ENCODE data around the gene FRMD4A.
"Not testable (repeated sequence)": the region's sequence is repeated elsewhere in the genome, so short reads cannot be mapped to it uniquely, and the experiment has no call there.

FRMD4A gene

DNA sequence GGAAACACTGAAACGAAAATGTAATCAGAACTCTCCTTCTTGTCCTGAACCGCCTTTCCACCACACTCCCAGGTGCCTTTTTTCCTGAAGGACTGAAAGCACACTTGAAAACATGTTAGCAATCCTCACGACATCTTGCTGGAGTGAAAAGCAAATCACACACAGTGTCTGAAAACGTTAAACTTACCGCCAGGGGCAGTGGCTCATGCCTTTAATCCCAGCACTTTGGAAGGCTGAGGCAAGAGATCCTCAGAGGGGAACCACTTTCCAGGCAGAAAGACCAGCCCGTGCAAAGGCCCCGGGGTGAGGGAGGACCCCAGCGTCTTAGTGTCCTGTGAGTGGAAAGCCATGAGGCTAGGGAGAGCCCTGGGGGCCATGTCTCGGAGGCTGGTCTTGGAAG, 533.6 kb downstream of the FRMD4A start:
- no peak for DNase-seq

DNA sequence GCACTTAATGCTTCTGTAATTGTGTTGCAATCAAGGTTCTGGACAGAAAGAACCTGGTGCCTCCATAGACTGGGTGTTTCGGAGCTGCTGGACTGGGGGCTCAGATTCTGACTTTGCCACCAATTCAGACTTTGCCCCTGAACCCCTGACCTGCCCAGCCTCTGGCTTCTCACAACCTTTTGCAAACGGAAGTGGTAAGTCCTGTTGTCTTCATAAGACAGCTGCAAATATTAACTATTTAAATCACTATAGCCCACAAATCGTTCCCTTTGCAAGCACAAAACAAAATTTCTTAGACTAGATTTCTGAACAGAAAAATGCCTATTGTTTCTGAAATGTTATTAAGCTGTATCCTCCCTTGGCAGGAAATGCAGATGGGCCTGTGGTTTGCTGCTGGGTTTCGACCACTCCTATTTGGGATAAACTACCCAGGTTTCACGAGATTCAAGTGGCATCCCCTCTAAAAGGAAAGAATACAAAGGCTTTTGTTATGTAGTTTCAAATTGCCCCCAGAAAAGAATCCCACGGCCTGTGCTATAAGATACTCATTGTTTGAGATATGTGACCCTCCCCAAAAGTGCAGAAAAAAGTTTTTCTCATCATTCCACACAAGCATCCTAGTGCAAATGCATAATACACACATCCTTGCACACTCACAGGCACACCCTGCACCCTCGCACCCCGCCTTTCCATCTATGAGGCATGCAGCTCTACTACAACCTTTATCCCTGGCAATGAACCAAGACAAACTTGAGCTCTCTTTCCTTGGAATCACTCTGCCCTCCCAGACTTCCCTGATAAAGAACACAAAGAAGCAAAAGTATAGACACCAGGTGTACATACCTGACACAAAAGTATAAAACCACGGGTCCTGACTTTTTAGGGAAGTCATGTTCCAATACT, 534.8 kb downstream of the FRMD4A start:
- no peak for DNase-seq

DNA sequence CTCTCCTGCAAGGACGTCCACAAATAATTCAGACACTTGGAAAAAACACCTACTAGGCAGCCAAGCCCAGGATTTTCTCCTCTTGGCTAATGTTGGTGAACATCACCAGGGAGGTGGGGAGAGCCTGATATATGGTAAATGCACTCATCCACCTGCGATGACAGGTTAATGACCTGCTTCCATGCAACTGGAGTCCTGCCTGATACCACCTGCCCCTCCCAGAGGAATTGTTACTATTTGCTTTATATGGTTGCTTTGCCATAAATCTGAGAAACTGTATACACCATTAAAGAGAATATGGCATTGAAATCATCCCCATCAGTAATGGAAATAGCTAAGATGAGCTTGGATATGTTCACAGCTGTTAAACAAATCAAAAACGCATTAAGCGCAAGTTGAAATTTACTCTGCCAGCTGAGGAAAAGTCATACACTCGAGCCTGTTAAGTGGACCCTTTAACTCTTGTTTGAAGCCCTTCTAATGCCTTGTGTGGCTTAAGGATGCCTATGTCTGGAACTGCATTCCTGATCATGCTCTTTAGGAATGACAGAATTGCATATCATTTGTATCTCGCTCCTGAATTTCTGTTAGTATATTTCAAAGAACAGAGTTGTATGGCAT, 535.6 kb downstream of the FRMD4A start:
- DNase-seq, result no peak

DNA sequence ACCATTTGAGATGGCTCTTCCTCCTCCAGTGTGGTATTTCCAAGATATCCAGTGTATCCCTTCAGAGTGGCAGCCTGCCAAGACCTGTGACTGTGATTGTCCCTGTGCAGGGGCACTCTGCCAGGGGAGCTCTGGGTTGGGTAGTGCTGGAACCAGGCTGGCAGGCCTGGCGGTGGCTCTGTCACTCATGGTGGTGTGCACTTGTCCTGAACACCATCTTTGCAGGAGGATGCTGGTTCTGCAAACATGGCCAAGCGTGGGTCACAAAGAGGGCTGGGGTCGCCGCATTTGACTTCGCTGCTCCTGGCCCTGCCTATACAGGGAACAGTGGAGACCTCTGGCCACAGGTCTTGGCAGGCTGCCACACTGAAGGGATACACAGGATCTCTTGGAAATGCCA, 538.7 kb downstream of the FRMD4A start:
- DNase-seq, result peak; percentile 49

DNA sequence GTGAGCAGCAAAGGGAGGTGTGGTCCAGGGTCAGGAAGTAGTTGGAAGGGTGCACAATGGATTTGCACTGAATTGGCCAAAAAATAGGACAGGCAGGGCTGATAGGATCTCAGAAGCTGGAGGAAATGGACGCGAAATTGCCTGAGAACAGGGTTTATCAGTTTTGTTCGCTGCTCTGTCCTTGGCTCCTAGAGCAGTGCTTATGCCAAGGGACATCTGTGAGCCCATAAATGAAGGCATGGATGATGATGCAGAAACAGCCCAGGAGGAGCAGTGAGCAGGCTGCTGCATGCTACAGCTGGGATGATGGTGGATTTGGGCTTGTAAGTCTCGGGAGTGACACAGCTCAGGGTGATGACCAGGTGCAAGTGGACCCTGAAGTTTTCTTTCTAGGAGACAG, 539.2 kb downstream of the FRMD4A start:
- no peak for DNase-seq

DNA sequence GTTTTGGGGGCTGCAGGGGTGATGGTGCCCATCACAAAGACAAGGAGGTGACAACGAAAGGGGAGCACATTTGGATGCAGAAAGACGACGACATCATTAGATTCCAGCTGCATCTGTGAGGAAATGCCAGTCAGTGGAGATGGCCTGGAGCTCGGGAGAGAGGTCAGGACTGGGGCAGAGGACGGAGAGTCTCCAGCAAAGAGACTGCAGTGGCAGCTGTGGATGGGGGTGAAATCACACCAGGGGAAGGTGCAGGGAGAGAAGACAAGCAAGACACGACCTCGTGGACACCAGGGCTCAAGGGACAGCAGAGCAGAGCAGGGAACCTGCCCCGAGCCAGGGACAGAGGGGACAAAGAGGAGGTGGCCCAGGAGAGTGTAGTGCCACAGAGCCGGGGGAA, 540.5 kb downstream of the FRMD4A start:
- no peak for DNase-seq

DNA sequence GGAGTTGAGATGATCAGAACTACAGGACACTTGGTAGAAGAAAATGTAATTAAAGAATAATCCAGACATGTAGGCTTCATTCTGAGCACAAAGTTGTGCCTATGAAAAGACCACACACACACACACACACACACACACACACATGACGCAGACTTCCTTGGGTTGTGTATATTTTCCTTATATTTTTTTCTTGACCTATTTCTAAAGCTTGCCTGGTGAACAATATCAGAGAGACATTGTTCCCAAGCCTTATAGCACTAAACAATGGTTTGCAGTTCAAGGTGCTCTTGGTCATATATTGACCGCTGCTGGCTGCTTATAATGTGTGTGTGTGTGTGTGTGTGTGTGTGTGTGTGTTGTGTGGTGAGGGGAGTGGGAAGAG, 541.3 kb downstream of the FRMD4A start:
- DNase-seq, result no peak

DNA sequence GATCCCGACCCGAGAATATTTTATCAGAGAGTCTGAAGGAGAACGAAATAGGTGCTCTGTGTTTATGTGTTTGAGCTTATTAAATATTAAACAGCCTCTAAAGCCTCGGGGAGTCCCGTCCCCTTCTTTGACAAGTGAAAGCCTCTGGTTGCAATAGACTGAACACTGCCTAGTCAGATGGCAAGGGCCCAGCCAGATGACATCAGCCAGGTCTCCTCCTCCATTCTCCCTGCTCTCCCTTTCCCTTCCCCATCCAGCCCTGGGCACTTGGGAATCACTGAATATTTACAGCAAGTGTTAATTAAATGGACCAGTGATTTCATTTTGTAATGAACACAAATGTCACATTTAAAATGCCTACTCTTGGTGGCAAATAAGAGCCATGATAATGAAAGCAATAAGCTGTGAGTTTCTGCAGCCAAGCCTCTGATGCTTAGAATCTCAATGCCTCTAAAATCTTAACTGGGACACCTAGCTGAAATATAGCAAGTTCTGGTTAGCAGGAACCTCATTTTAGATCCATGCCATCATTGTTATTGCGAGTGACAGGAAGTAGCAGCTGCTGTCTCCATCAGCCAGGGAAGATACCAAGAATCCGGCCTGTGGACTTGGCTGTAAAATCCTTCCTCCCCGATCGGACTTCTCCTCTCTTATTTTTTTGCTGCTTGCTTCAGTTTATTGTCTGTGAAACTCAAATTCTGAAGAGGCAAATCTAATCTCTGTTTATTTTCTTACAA, 541.8 kb downstream of the FRMD4A start:
- DNase-seq, result no peak

DNA sequence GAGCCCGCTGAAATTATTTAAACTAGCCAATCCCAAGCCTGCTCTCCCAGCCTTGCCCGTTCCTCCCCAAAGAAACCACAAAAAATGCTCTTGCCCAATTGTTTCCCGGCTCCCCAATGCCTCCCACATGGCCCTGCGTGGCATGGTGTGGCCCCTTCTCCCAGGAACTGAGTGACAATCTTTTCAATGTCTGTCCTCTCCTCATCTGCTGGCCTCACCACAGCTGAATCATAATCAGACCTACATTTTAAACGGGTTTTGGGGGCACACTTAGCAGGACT, 542.5 kb downstream of the FRMD4A start:
- DNase-seq, result no peak

DNA sequence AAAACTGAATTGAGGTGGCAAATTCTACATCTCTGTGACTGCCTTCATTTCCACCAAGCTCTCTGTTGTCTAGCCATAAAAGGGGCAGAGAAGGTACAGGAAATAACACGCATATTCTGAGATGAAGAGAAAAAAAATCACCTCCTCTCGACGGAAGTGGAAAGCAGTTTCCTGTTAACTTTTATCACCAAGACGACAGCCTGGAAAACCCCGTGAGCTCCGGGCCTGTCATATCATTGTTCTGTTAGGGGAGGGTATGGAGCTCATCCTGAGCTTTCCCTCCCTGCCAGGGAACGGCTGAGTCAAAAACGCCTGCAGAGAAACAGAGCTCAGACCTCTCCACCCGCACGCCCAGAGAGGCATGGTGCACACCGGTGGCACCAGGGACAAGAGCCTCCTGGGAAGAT, 543.7 kb downstream of the FRMD4A start:
- no peak for DNase-seq

DNA sequence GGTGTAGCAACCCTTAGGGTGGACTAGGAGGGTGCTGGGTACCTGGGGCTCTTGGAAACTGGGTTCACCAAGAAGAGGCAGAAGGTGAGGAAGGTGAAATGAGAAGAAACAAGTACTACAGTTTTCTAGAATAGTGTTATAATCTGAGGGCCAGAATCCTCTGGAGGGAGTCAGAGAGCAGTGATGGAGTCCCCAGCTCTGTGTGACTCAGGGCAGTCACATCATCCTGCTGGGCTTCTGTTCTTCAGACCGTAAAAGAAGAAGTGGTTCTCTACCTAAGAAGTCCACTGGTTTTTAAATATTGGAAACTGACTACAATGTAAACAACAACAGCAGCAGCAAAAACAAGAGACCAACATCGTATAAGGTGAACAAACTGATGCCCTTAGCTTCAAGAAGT, 546.7 kb downstream of the FRMD4A start:
- DNase-seq, result no peak

DNA sequence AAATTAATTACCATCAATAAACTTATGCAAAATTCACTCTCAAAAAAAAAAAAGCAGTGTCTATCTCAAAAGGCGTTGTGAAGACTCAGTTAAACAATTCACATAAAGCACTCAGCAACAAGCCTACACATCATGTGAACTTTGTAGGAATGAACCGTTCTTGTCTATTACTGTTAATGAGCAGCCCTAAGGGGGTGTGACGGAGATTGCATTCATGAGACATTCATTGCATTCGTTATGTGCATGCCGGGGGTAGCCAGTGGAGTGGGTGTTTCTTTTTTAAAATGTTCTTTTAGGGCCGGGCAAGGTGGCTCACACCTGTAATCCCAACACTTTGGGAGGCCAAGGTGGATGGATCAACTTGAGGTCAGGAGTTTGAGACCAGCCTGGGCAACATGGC, 551.0 kb downstream of the FRMD4A start:
- no peak for DNase-seq

DNA sequence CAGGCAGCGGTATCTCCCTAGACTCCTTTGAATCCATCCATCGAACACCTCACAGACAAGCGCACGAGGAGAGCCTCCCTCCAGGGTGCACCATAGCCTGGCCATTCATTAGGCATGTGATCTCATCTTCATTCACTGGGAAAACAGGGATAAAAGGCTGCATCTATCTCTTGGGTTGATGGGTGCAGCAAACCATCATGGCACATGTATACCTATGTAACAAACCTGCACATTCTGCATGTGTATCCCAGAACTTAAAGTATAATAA, 552.1 kb downstream of the FRMD4A start:
- DNase-seq, result not testable (repeated sequence)

DNA sequence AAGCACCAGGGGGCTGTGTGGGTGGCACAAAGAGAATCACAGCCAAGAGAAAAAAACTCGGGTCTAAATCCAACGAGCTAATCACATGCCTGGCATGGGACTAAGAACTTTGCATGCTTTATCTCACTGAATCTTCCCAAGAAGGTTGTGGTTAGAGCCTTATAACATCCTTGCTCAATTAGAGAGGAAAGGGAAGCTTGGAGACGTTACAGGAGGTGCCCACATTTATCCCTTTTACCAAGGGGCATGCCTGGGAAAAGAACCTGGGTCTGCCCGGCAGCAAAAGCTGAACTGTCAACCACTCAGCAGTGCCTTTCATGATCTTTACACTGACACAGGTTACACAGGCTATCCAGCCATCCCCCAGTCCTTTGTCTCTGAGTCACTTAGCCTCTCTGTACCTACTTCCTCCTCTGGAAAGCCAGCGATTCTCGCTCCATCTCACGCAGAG, 553.8 kb downstream of the FRMD4A start:
- DNase-seq, result no peak

DNA sequence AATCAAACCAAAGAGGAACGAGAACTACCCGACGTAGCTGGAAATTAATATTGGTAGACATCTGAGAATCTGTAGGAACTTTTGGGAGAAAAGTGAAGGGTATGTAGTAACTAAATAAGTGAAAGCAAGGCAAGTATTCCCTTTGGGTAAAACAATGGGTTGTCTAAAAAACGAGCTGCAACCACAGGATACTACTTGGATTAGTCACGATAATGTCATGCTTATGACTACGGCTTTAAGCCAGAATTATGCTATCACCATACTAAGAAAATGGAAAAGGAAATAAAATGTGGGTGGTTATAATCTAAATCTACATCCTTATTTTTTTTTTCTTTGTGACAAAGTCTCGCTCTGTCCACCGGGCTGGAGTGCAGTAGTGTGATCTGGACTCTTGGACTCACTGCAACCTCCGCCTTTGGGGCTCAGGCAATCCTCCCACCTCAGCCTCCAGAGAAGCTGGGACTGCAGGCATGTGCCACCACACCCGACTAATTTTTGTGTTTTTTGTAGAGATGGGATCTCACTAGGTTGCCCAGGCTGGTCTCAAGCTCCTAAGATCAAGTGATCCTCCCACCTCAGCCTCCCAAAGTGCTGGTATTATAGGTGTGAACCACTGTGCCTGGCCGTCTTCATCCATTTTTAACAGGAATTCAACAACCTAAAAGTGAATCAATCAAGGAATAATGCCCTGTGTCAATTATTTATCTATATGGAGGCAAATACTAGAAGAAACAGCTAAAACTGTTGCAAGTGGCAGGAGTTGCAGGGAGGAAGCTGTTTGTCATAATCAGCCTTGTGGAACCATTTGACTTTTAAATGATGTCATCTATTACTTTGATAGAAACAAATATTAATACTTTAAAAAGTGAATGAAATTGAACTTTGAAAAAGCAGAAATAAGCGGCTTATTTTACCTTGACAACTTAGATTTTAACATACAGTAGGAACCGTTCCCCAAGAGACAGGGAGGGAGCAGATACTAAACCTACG, 554.6 kb downstream of the FRMD4A start:
- no peak for DNase-seq

DNA sequence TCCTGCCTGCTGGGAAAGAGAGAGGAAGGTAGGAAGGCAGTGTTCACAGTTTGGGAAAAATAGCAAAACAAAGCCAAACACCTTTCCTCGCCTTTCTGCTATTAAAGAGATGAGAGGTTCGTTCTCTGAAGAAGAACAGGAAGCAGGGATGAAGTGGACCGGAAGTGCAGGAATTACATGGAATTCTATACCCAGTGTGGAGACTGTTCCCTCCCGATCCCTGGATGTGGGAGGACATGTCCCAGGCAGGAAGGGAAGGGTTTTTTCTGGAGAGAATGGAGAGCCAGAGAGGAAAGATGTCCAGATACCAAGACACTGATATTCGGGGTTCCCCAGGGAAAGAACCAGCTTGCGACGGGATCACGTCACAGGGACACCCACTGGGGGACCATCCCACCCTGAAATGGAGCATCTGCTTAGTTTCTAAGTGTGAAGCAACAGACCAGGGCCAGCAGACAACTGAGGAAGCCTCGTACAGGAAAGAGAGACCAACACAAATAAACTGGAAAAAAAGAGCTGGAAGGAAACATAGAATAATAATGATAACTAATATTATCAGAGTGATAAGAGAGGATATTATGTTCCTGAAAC, 556.3 kb downstream of the FRMD4A start:
- DNase-seq, result no peak

DNA sequence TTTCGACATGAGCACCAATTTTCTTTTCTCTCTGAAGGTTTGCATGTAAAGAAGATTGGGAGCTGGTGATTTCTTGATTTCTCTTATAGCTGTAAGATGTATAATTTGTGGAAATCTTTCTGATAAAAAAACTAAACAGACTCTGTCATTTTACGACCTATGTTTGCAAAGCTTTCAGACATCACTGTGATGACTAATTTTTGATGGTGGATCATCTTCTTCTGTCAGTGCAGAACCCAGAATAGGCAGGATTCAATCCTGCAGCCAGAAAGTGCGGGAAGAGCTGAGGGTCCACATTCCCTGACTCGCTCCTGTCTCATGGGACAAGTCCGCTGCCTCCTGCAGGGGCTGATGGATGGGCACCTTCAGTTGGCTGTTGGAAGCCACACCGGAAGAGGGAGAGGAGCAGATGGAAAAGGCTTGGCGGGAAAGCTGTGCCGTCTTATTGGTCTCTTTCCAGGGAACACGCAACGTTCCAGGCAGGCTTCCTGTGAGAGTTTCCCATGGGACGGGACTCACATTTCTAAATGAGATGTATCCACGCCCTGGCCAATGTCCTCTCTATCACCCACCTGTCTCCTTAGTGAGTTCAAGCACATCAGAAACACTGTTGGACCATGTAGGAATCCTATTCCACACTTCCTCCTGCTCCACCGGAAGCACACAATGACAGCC, 557.1 kb downstream of the FRMD4A start:
- no peak for DNase-seq

DNA sequence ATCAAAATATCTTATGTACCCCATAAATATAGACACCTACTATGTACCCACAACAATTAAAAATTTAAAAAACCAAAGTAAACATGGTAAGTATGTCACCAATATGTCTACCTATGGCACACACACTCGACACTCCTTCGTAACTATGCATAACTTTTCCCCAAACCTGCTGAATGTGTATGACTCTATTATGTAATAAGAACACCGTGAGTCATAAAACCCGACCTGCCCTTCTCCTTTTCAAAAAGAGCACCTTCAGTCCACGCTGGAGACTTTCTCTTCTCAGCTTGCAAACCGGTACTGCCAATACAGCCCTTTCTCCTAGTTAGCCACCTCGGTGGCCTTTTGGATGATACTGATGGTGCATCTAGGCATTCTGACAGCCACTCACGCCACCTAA, 557.7 kb downstream of the FRMD4A start:
- DNase-seq, result no peak

DNA sequence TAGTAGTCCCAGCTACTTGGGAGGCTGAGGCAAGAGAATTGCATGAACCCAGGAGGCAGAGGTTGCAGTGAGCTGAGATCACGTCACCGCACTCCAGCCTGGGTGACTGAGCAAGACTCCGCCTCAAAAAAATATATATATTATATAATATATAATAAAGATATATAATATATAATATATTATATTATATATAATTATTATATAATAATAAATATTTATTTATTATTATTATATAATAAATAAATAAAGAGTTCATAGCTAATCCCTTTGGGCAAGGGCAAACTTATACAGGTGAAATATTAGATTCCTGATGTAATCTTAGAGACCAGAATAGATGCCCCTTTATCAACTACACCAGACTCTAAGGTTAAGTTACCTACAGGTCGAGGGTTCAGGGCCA, 558.7 kb downstream of the FRMD4A start:
- no peak for DNase-seq

DNA sequence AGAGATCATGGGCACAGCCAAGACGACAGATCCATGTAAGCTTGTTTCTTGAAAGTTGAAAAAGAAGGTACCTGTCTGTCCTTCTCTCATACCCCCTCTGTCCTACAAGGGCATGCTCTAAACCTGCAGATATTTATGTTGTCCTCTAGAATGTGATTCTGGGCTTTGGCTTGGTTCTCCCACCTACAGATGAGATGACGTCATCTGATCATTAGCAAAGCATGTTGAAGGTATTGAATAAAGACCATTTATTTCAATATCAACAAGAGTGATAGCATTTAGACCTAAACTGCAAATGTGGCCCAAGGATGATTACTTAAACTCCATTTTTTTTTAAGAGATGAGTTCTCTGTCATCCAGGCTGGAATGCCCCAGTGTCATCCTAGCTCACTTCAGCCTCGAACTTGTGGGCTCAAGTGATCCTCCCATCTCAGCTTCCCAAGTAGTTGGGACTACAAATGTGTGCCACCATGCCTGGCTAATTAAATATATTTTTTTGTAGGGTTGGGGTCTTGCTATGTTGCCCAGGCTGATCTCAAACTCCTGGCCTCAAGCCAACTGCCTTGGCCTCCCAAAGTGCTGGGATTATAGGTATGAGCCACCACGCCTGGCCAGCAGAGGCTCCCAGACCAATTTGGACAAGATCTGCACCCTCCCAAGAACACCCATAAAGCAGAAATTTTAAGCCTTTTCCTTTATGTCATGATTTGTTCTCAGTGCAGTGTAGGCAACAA, 559.8 kb downstream of the FRMD4A start:
- no peak for DNase-seq

DNA sequence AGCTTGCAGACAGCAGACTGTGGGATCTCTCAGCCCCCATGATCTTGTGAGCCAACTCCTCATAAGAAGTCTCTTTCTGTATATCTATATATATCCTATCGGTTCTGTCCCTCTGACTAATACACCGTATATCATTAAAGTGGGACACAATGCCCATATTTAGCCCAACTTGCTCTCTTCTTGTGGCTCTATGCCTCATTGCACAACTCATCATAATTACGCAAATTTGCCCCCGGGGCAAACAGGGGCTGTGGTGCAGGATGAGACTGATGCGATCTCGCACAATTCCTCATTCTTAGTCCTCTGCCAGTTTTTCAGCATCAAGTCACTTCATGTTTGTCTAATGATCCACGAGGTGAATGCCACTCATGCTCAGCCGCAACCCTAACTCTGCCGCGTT, 560.8 kb downstream of the FRMD4A start:
- DNase-seq, result no peak
